K562 (cell line): ENCODE measurements around the gene LRRC71. TPM values are rescaled to one million over a fixed set of nuclear protein-coding genes. Genes with fewer than 3 reads are reported as not detected.
A peak's percentile ranks its signal among the peaks of the same experiment; 100 is the strongest.

ENCODE experiments used
- ARID1B ChIP-seq: fragments of 450-650 bp; IDR thresholded peaks from 2 replicates; pipeline ENCODE4 v1.6.1; 2016; ENCODE audit warnings: antibody characterized with exemption, mild to moderate bottlenecking, inconsistent platforms
- ATF7 ChIP-seq: fragments of 450-650 bp; IDR thresholded peaks from 2 replicates; pipeline ENCODE4 v1.7.1; 2014; ENCODE audit warnings: mild to moderate bottlenecking, moderate library complexity
- CCNT2 ChIP-seq: IDR thresholded peaks from 2 replicates; pipeline ENCODE4 v1.6.1; 2011; ENCODE audit warnings: borderline replicate concordance, low read depth, mild to moderate bottlenecking, moderate library complexity, mixed read lengths, low read length; ENCODE audit not compliant: insufficient read length; ENCODE audit errors: extremely low read depth
- ESRRA ChIP-seq: fragments of 450-650 bp; IDR thresholded peaks from 2 replicates; pipeline ENCODE4 v1.6.1; 2014; ENCODE audit warnings: low read depth, mild to moderate bottlenecking, moderate library complexity, borderline replicate concordance
- HDAC2 ChIP-seq: fragments of 450-650 bp; IDR thresholded peaks from 2 replicates; pipeline ENCODE4 v1.6.1; 2016; ENCODE audit warnings: mild to moderate bottlenecking
- JUNB ChIP-seq: fragments of 450-650 bp; formaldehyde crosslinking; conservative IDR thresholded peaks from 2 replicates; pipeline ENCODE4 v1.4.0; 2020; ENCODE audit warnings: mild to moderate bottlenecking
- MLLT1 ChIP-seq, 2 experiments: fragments of 450-650 bp; IDR thresholded peaks; 2 replicates each; pipeline ENCODE4 v1.6.1; 2016
- NFIX ChIP-seq: fragments of 250-450 bp; sonication (Bioruptor Pico); IDR thresholded peaks from 2 replicates; pipeline ENCODE4 v1.4.0; 2020; ENCODE audit warnings: low read depth, mild to moderate bottlenecking, moderate library complexity
- PPARD ChIP-seq: fragments of 250-450 bp; sonication (Bioruptor Pico); IDR thresholded peaks from 2 replicates; pipeline ENCODE4 v1.8.0; 2022; ENCODE audit warnings: inconsistent platforms, mild to moderate bottlenecking, moderate library complexity
- RB1 ChIP-seq: fragments of 450-650 bp; IDR thresholded peaks from 2 replicates; pipeline ENCODE4 v1.6.1; 2017; ENCODE audit warnings: low read depth, mild to moderate bottlenecking
- RBM14 ChIP-seq: fragments of 200-400 bp; formaldehyde crosslinking; IDR thresholded peaks from 2 replicates; pipeline ENCODE4 v1.6.1; 2018; ENCODE audit warnings: low read depth, mild to moderate bottlenecking, low read length, moderate library complexity, borderline replicate concordance; ENCODE audit not compliant: insufficient read depth
- SNAPC5 ChIP-seq: fragments of 250-450 bp; sonication (Bioruptor Pico); IDR thresholded peaks from 2 replicates; pipeline ENCODE4 v1.8.0; 2021; ENCODE audit warnings: moderate library complexity, mild to moderate bottlenecking, inconsistent platforms
- SRF ChIP-seq, 2 experiments: fragments of 250-450, 450-650 bp in 1 of 2; sonication (Bioruptor Pico) in 1 of 2; sonication (generic) in 1 of 2; formaldehyde crosslinking; IDR thresholded peaks; 2 replicates each; pipeline versions ENCODE4 v1.5.0 to v1.5.1; 2020 to 2022; ENCODE audit warnings: mild to moderate bottlenecking in 1 of 2, missing genetic modification reagents in 1 of 2
- TEAD2 ChIP-seq: fragments of 450-650 bp; IDR thresholded peaks from 2 replicates; pipeline ENCODE4 v1.6.1; 2016; ENCODE audit warnings: missing genetic modification characterization, control low read depth, missing compliant biosample characterization
- THAP12 ChIP-seq: fragments of 250-450 bp; sonication (Bioruptor Pico); IDR thresholded peaks from 2 replicates; pipeline ENCODE4 v1.9.0; 2021; ENCODE audit warnings: mild to moderate bottlenecking, inconsistent platforms
- THRB ChIP-seq: fragments of 450-650 bp; formaldehyde crosslinking; conservative IDR thresholded peaks from 2 replicates; pipeline ENCODE4 v1.4.0; 2022; ENCODE audit warnings: mild to moderate bottlenecking, missing genetic modification characterization
- ZBTB2 ChIP-seq: fragments of 450-650 bp; IDR thresholded peaks from 2 replicates; pipeline ENCODE4 v1.6.1; 2016; ENCODE audit warnings: antibody characterized with exemption
- ZNF175 ChIP-seq: fragments of 200-800 bp; sonication (Bioruptor generic); IDR thresholded peaks from 2 replicates; pipeline ENCODE4 v1.6.1; 2016; ENCODE audit warnings: low read depth, mild to moderate bottlenecking, missing genetic modification characterization, missing compliant biosample characterization
- ZNF232 ChIP-seq: sonication (generic); formaldehyde crosslinking; IDR thresholded peaks from 2 replicates; pipeline ENCODE4 v1.8.0; 2022; ENCODE audit warnings: mild to moderate bottlenecking, missing genetic modification reagents
- ZNF282 ChIP-seq: sonication (generic); formaldehyde crosslinking; IDR thresholded peaks from 2 replicates; pipeline ENCODE4 v1.8.1; 2023; ENCODE audit warnings: missing genetic modification reagents
- ZNF778 ChIP-seq: fragments of 450-650 bp; formaldehyde crosslinking; IDR thresholded peaks from 2 replicates; pipeline ENCODE4 v1.4.0; 2020; ENCODE audit warnings: mild to moderate bottlenecking, moderate library complexity
- ZSCAN32 ChIP-seq: fragments of 450-650 bp; formaldehyde crosslinking; IDR thresholded peaks from 2 replicates; pipeline ENCODE4 v1.4.0; 2020; ENCODE audit warnings: mild to moderate bottlenecking, moderate library complexity
- polyA plus RNA-seq, 8 experiments: library from polyadenylated mRNA; depleted of rRNA in 4 of 8; stranded (reverse) in 5 of 8; unstranded in 3 of 8; fragments of >200 nt; fragmentation: Nextera tagmentation in 2 of 8; fragmentation: Illumina TruSeq in 1 of 8; extraction: Ambion mirVana in 2 of 8; extraction: Trizol in 1 of 8; gene quantifications; 2 replicates each; pipeline versions ENCODE4 v1.2.1 to v1.2.3, GENCODE V29; 2011 to 2014; ENCODE audit warnings: inconsistent platforms in 1 of 8, missing spikeins in 1 of 8
- total RNA-seq, 7 experiments: library from RNA; depleted of rRNA in 6 of 7; stranded (reverse); fragments of >200 nt in 6 of 7; fragmentation: Illumina TruSeq in 2 of 7; extraction: Trizol in 2 of 7; gene quantifications; 2 replicates each; pipeline versions ENCODE4 v1.2.1 to v1.2.3, GENCODE V29; 2011 to 2021; ENCODE audit warnings: low replicate concordance in 1 of 7

Gene LRRC71
- total and polyA plus RNA-seq, 9 of the 15 experiments (the other 6 are each of a cell fraction or from before 2014, with no cell fraction given) = 0.06 to 1.2 (median 0.51) TPM; not detected in 1

GRCh38 chr1:156882543-156882942 is 37.9 kb upstream of the LRRC71 start (continued):
- TF ChIP-seq CCNT2 = peak; percentile 28
- no peak for TF ChIP-seq ZNF778 (CRISPR knock-in tag)
- no peak for TF ChIP-seq NFIX
- TF ChIP-seq ARID1B = peak; percentile 78
- no peak for TF ChIP-seq ZSCAN32
- no peak for TF ChIP-seq ZNF175
- no peak for TF ChIP-seq SRF (CRISPR knock-in tag; IDR thresholded peaks at IDR 0.05)
- TF ChIP-seq ZNF232 = no peak
- TF ChIP-seq JUNB (CRISPR knock-in tag) = no peak
- TF ChIP-seq PPARD (CRISPR knock-in tag) = no peak
- TF ChIP-seq RBM14 = no peak
- TF ChIP-seq RB1 = no peak
- no peak for TF ChIP-seq HDAC2
- peak; percentile 30; the same call in 1 of the 2 replicates for TF ChIP-seq ATF7
- TF ChIP-seq MLLT1 (IDR thresholded peaks at IDR 0.05) = no peak
- TF ChIP-seq THRB (CRISPR knock-in tag) = no peak
- no peak for TF ChIP-seq THAP12 (CRISPR knock-in tag)
- TF ChIP-seq ZNF282 = no peak
- no peak for TF ChIP-seq SNAPC5 (CRISPR knock-in tag)
- TF ChIP-seq ESRRA = no peak; the same call in 1 of the 2 replicates
- TF ChIP-seq TEAD2 (tag) = no peak
- TF ChIP-seq ZBTB2 = no peak
